K562 (cell line): ENCODE results near the gene HRC. TPM values are rescaled to one million over a fixed set of nuclear protein-coding genes. Genes with fewer than 3 reads are reported as not detected.

Source experiments
- CCNT2 ChIP-seq: IDR thresholded peaks from 2 replicates; pipeline ENCODE4 v1.6.1; 2011; ENCODE audit warnings: borderline replicate concordance, low read depth, mild to moderate bottlenecking, moderate library complexity, mixed read lengths, low read length; ENCODE audit not compliant: insufficient read length; ENCODE audit errors: extremely low read depth
- HDAC2 ChIP-seq: fragments of 450-650 bp; IDR thresholded peaks from 2 replicates; pipeline ENCODE4 v1.6.1; 2016; ENCODE audit warnings: mild to moderate bottlenecking
- RAD21 ChIP-seq, 2 experiments: fragments of 250-450 bp in 1 of 2; fragments of 450-650 bp in 1 of 2; sonication (Bioruptor Pico) in 1 of 2; formaldehyde crosslinking in 1 of 2; IDR thresholded peaks in 1 of 2; conservative IDR thresholded peaks in 1 of 2; 2 replicates each; pipeline versions ENCODE4 v1.4.0 to v1.8.0; 2020 to 2022; ENCODE audit warnings: mild to moderate bottlenecking in 2 of 2, moderate library complexity in 1 of 2
- SMAD4 ChIP-seq: fragments of 250-450 bp; sonication (Bioruptor Pico); conservative IDR thresholded peaks from 2 replicates; pipeline ENCODE4 v1.8.0; 2021; ENCODE audit warnings: inconsistent platforms, mild to moderate bottlenecking, moderate library complexity
- TOE1 ChIP-seq, 2 experiments: fragments of 450-650 bp in 1 of 2; sonication (generic) in 1 of 2; formaldehyde crosslinking in 1 of 2; IDR thresholded peaks; 2 replicates each; pipeline versions ENCODE4 v1.7.1 to v1.8.0; 2016 to 2022; ENCODE audit warnings: borderline replicate concordance in 2 of 2, mild to moderate bottlenecking in 2 of 2, antibody characterized with exemption in 1 of 2, inconsistent platforms in 1 of 2, low read depth in 1 of 2, missing genetic modification reagents in 1 of 2, moderate library complexity in 1 of 2
- ZC3H8 ChIP-seq: fragments of 450-650 bp; IDR thresholded peaks from 2 replicates; pipeline ENCODE4 v1.6.1; 2017
- ZNF316 ChIP-seq: fragments of 450-650 bp; IDR thresholded peaks from 2 replicates; pipeline ENCODE4 v1.6.1; 2016
- polyA plus RNA-seq, 8 experiments: library from polyadenylated mRNA; depleted of rRNA in 4 of 8; stranded (reverse) in 5 of 8; unstranded in 3 of 8; fragments of >200 nt; fragmentation: Nextera tagmentation in 2 of 8; fragmentation: Illumina TruSeq in 1 of 8; extraction: Ambion mirVana in 2 of 8; extraction: Trizol in 1 of 8; gene quantifications; 2 replicates each; pipeline versions ENCODE4 v1.2.1 to v1.2.3, GENCODE V29; 2011 to 2014; ENCODE audit warnings: inconsistent platforms in 1 of 8, missing spikeins in 1 of 8
- total RNA-seq, 7 experiments: library from RNA; depleted of rRNA in 6 of 7; stranded (reverse); fragments of >200 nt in 6 of 7; fragmentation: Illumina TruSeq in 2 of 7; extraction: Trizol in 2 of 7; gene quantifications; 2 replicates each; pipeline versions ENCODE4 v1.2.1 to v1.2.3, GENCODE V29; 2011 to 2021; ENCODE audit warnings: low replicate concordance in 1 of 7
- TF ChIP-seq, protein P1 (sequence below), 2 experiments: fragments of 450-650 bp in 1 of 2; sonication (generic) in 1 of 2; formaldehyde crosslinking; conservative IDR thresholded peaks; 2 replicates each; pipeline versions ENCODE4 v1.4.0 to v1.8.1; 2020 to 2022; ENCODE audit warnings: mild to moderate bottlenecking in 1 of 2, missing genetic modification reagents in 1 of 2
- TF ChIP-seq, protein P2 (sequence below): fragments of 450-650 bp; IDR thresholded peaks from 2 replicates; pipeline ENCODE4 v1.6.1; 2016; ENCODE audit warnings: low read depth
- TF ChIP-seq, protein P3 (sequence below): fragments of 450-650 bp; formaldehyde crosslinking; IDR thresholded peaks from 2 replicates; pipeline ENCODE4 v1.4.0; 2020; ENCODE audit warnings: mild to moderate bottlenecking, moderate library complexity
- TF ChIP-seq, protein P4 (sequence below): sonication (generic); formaldehyde crosslinking; IDR thresholded peaks from 2 replicates; pipeline ENCODE4 v1.8.0; 2022; ENCODE audit warnings: missing genetic modification reagents, mild to moderate bottlenecking, moderate library complexity, borderline replicate concordance
- TF ChIP-seq, protein P5 (sequence below): fragments of 450-650 bp; IDR thresholded peaks from 2 replicates; pipeline ENCODE4 v1.7.1; 2018; ENCODE audit warnings: mild to moderate bottlenecking, low read depth; ENCODE audit not compliant: partially characterized antibody

The HRC gene
- total and polyA plus RNA-seq, 9 of the 15 experiments (the other 6 are each of a cell fraction or from before 2014, with no cell fraction given) = 0.66 to 18.7 (median 13.1) TPM

DNA sequence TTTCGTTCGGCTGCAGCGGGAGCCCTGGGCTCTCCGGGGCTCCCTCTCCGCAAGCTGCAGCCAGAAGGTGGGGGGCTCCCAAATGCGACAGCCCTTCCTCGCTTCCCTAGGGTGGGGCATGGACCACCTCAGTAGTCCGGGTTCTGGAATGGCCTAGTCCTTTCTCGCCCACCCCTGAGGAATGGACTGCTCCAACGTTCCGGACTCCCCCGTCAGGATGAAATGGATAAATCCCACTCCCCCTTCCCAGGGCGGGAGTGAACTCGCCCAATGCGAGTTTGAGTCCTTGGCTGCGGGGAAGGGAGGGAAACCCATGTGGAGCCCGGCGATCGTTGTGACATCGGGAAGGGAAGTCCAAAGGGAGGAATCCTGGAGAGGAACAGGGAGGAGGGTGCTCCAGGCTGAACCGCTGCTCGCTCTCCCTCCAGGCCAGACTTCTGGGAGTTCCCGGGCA, 5.5 kb downstream of the HRC start (continued):
- TF ChIP-seq TOE1 (IDR thresholded peaks at IDR 0.05; ENCODE audit: borderline replicate concordance) (no peak; the same call in 1 of the 2 replicates), TOE1 (CRISPR knock-in tag; IDR thresholded peaks at IDR 0.05; ENCODE audit: borderline replicate concordance, low read depth) (peak; percentile 78; the same call in 1 of the 2 replicates), CCNT2 (no peak), HDAC2 (no peak), ZNF316 (no peak), RAD21 (CRISPR knock-in tag; conservative IDR thresholded peaks at IDR 0.05 in 1 of 2, IDR thresholded peaks at IDR 0.05 in 1 of 2) (no peak), SMAD4 (CRISPR knock-in tag) (no peak), ZC3H8 (no peak)
- TF ChIP-seq, protein P1, sequence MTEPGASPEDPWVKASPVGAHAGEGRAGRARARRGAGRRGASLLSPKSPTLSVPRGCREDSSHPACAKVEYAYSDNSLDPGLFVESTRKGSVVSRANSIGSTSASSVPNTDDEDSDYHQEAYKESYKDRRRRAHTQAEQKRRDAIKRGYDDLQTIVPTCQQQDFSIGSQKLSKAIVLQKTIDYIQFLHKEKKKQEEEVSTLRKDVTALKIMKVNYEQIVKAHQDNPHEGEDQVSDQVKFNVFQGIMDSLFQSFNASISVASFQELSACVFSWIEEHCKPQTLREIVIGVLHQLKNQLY (CRISPR knock-in tag; conservative IDR thresholded peaks at IDR 0.05) = 0 out of 4 replicates have a peak, but pooled peaks of 1 of the 2 experiments have one; percentile 56
- TF ChIP-seq, protein P2, sequence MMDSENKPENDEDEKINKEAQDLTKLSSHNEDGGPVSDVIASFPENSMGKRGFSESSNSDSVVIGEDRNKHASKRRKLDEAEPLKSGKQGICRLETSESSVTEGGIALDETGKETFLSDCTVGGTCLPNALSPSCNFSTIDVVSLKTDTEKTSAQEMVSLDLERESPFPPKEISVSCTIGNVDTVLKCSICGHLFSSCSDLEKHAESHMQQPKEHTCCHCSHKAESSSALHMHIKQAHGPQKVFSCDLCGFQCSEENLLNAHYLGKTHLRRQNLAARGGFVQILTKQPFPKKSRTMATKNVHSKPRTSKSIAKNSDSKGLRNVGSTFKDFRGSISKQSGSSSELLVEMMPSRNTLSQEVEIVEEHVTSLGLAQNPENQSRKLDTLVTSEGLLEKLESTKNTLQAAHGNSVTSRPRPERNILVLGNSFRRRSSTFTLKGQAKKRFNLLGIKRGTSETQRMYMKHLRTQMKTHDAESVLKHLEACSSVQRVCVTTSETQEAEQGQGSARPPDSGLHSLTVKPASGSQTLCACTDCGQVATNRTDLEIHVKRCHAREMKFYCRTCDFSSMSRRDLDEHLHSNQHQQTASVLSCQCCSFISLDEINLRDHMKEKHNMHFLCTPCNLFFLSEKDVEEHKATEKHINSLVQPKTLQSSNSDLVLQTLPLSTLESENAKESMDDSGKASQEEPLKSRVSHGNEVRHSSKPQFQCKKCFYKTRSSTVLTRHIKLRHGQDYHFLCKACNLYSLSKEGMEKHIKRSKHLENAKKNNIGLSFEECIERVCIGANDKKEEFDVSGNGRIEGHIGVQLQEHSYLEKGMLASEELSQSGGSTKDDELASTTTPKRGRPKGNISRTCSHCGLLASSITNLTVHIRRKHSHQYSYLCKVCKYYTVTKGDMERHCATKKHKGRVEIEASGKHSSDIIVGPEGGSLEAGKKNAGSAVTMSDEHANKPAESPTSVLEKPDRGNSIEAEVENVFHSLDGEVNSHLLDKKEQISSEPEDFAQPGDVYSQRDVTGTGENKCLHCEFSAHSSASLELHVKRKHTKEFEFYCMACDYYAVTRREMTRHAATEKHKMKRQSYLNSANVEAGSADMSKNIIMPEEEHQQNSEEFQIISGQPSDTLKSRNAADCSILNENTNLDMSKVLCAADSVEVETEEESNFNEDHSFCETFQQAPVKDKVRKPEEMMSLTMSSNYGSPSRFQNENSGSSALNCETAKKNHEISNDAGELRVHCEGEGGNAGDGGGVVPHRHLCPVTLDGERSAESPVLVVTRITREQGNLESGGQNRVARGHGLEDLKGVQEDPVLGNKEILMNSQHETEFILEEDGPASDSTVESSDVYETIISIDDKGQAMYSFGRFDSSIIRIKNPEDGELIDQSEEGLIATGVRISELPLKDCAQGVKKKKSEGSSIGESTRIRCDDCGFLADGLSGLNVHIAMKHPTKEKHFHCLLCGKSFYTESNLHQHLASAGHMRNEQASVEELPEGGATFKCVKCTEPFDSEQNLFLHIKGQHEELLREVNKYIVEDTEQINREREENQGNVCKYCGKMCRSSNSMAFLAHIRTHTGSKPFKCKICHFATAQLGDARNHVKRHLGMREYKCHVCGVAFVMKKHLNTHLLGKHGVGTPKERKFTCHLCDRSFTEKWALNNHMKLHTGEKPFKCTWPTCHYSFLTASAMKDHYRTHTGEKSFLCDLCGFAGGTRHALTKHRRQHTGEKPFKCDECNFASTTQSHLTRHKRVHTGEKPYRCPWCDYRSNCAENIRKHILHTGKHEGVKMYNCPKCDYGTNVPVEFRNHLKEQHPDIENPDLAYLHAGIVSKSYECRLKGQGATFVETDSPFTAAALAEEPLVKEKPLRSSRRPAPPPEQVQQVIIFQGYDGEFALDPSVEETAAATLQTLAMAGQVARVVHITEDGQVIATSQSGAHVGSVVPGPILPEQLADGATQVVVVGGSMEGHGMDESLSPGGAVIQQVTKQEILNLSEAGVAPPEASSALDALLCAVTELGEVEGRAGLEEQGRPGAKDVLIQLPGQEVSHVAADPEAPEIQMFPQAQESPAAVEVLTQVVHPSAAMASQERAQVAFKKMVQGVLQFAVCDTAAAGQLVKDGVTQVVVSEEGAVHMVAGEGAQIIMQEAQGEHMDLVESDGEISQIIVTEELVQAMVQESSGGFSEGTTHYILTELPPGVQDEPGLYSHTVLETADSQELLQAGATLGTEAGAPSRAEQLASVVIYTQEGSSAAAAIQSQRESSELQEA = no peak
- TF ChIP-seq, protein P3, sequence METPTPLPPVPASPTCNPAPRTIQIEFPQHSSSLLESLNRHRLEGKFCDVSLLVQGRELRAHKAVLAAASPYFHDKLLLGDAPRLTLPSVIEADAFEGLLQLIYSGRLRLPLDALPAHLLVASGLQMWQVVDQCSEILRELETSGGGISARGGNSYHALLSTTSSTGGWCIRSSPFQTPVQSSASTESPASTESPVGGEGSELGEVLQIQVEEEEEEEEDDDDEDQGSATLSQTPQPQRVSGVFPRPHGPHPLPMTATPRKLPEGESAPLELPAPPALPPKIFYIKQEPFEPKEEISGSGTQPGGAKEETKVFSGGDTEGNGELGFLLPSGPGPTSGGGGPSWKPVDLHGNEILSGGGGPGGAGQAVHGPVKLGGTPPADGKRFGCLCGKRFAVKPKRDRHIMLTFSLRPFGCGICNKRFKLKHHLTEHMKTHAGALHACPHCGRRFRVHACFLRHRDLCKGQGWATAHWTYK (CRISPR knock-in tag) = no peak; the same call in 1 of the 2 replicates
- TF ChIP-seq, protein P4, sequence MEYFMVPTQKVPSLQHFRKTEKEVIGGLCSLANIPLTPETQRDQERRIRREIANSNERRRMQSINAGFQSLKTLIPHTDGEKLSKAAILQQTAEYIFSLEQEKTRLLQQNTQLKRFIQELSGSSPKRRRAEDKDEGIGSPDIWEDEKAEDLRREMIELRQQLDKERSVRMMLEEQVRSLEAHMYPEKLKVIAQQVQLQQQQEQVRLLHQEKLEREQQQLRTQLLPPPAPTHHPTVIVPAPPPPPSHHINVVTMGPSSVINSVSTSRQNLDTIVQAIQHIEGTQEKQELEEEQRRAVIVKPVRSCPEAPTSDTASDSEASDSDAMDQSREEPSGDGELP (CRISPR knock-in tag) = no peak
- TF ChIP-seq, protein P5, sequence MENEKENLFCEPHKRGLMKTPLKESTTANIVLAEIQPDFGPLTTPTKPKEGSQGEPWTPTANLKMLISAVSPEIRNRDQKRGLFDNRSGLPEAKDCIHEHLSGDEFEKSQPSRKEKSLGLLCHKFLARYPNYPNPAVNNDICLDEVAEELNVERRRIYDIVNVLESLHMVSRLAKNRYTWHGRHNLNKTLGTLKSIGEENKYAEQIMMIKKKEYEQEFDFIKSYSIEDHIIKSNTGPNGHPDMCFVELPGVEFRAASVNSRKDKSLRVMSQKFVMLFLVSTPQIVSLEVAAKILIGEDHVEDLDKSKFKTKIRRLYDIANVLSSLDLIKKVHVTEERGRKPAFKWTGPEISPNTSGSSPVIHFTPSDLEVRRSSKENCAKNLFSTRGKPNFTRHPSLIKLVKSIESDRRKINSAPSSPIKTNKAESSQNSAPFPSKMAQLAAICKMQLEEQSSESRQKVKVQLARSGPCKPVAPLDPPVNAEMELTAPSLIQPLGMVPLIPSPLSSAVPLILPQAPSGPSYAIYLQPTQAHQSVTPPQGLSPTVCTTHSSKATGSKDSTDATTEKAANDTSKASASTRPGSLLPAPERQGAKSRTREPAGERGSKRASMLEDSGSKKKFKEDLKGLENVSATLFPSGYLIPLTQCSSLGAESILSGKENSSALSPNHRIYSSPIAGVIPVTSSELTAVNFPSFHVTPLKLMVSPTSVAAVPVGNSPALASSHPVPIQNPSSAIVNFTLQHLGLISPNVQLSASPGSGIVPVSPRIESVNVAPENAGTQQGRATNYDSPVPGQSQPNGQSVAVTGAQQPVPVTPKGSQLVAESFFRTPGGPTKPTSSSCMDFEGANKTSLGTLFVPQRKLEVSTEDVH = no peak
